A549 (cell line): ENCODE measurements around the gene TES. TPM values are rescaled to one million over a fixed set of nuclear protein-coding genes. Genes with fewer than 3 reads are reported as not detected.

Experiments
- ATAC-seq, 2 experiments: fragments of 200-7000 bp in 1 of 2; fragments of >200 bp in 1 of 2; cut with Nextera tagmentation in 1 of 2; cut with Tn5 transposase in 1 of 2; 3 replicates each; pipeline versions ENCODE4 v1.8.0 to v1.9.1; 2018 to 2020; ENCODE audit warnings: mild to moderate bottlenecking in 1 of 2, moderate library complexity in 1 of 2
- CTCF ChIA-PET: fragments of 300-600 bp; sonication (Branson Sonifier 250); formaldehyde crosslinking; extraction: SDS; loops from one replicate; lab custom pipeline; 2021; ENCODE audit warnings: antibody characterized with exemption, inconsistent platforms; lab: Yijun Ruan, JAX
- POLR2A ChIA-PET: fragments of 350-600 bp; formaldehyde crosslinking; extraction: SDS; loops from one replicate; lab custom pipeline; 2021; ENCODE audit warnings: antibody characterized with exemption, inconsistent platforms; lab: Yijun Ruan, JAX
- DNase-seq, 2 experiments: peaks; one replicate each; pipeline versions ENCODE4 v3.0.0 to v3.0.0-alpha.2; 2011 to 2016; ENCODE audit warnings: low read depth in 1 of 2, low spot score in 1 of 2
- FAIRE-seq: peaks from 2 replicates; lab custom pipeline; 2011; peaks lifted over from hg19 to GRCh38; lab: Jason Lieb, UNC
- H3K27ac ChIP-seq, 2 experiments: fragments of >200 bp; sonication (Bioruptor Twin); formaldehyde crosslinking; 3 replicates each; pipeline ENCODE4 v1.5.1; 2016 to 2017
- H3K4me1 ChIP-seq: fragments of >200 bp; sonication (Bioruptor Twin); formaldehyde crosslinking; 3 replicates; pipeline ENCODE4 v1.6.1; 2016
- H3K4me2 ChIP-seq: fragments of >200 bp; sonication (Bioruptor Twin); formaldehyde crosslinking; 3 replicates; pipeline ENCODE4 v1.6.1; 2016
- H3K4me3 ChIP-seq: fragments of >200 bp; sonication (Bioruptor Twin); formaldehyde crosslinking; 3 replicates; pipeline ENCODE4 v1.5.1; 2016
- H3K9me3 ChIP-seq: fragments of >200 bp; sonication (Bioruptor Twin); formaldehyde crosslinking; 3 replicates; pipeline ENCODE4 v1.6.1; 2016
- BHLHE40 ChIP-seq: IDR thresholded peaks from 2 replicates; pipeline ENCODE4 v1.6.1; 2012; ENCODE audit warnings: low read depth, low read length, inconsistent platforms
- CBX2 ChIP-seq: fragments of 200-600 bp; sonication (generic); IDR thresholded peaks from 2 replicates; pipeline ENCODE4 v1.6.1; 2016; ENCODE audit warnings: low read depth, mild to moderate bottlenecking, borderline replicate concordance
- CEBPB ChIP-seq, 2 experiments: fragments of >200 bp in 1 of 2; sonication (Bioruptor Twin) in 1 of 2; formaldehyde crosslinking in 1 of 2; IDR thresholded peaks; 2 replicates each; pipeline ENCODE4 v1.6.1; 2012 to 2016
- CHD2 ChIP-seq: fragments of 150-350 bp; IDR thresholded peaks from 2 replicates; pipeline ENCODE4 v1.6.1; 2014; ENCODE audit warnings: low read length; ENCODE audit not compliant: partially characterized antibody
- EHMT2 ChIP-seq: fragments of 200-600 bp; sonication (generic); IDR thresholded peaks from 2 replicates; pipeline ENCODE4 v1.6.1; 2016; ENCODE audit warnings: antibody characterized with exemption, low read depth, mild to moderate bottlenecking, moderate library complexity
- FOSB ChIP-seq: fragments of 250-450 bp; sonication (Bioruptor Pico); IDR thresholded peaks from 2 replicates; pipeline ENCODE4 v1.5.0; 2020; ENCODE audit warnings: mild to moderate bottlenecking, moderate library complexity
- FOSL2 ChIP-seq, 2 experiments: fragments of 450-650 bp in 1 of 2; fragments of >200 bp in 1 of 2; sonication (Bioruptor Twin) in 1 of 2; formaldehyde crosslinking; IDR thresholded peaks; 2 replicates each; pipeline versions ENCODE4 v1.5.0 to v1.6.1; 2016 to 2020; ENCODE audit warnings: mild to moderate bottlenecking in 1 of 2, moderate library complexity in 1 of 2
- FOXS1 ChIP-seq: fragments of 250-450 bp; sonication (Bioruptor Pico); IDR thresholded peaks from 2 replicates; pipeline ENCODE4 v1.5.0; 2020; ENCODE audit warnings: mild to moderate bottlenecking, moderate library complexity
- HEYL ChIP-seq: fragments of 250-450 bp; sonication (Bioruptor Pico); IDR thresholded peaks from 2 replicates; pipeline ENCODE4 v1.8.0; 2021; ENCODE audit warnings: mild to moderate bottlenecking, moderate library complexity
- HOXA7 ChIP-seq: fragments of 250-450 bp; sonication (Bioruptor Pico); IDR thresholded peaks from 2 replicates; pipeline ENCODE4 v1.5.0; 2020; ENCODE audit warnings: mild to moderate bottlenecking, moderate library complexity
- HOXB13 ChIP-seq: fragments of 250-450 bp; sonication (Bioruptor Pico); IDR thresholded peaks from 2 replicates; pipeline ENCODE4 v1.5.0; 2020; ENCODE audit warnings: low read depth, mild to moderate bottlenecking, moderate library complexity
- JUNB ChIP-seq: fragments of >200 bp; sonication (Bioruptor Twin); formaldehyde crosslinking; IDR thresholded peaks from 2 replicates; pipeline ENCODE4 v1.6.1; 2016
- KDM1A ChIP-seq: fragments of 200-600 bp; sonication (generic); IDR thresholded peaks from 2 replicates; pipeline ENCODE4 v1.6.1; 2016; ENCODE audit warnings: low read depth, mild to moderate bottlenecking
- KDM5A ChIP-seq: fragments of 200-600 bp; sonication (generic); IDR thresholded peaks from 2 replicates; pipeline ENCODE4 v1.6.1; 2016; ENCODE audit warnings: antibody characterized with exemption, mild to moderate bottlenecking
- MAZ ChIP-seq: fragments of 150-350 bp; IDR thresholded peaks from 2 replicates; pipeline ENCODE4 v1.6.1; 2014; ENCODE audit warnings: antibody characterized with exemption, low read depth, low read length, borderline replicate concordance
- NPAS2 ChIP-seq: fragments of 250-450 bp; sonication (Bioruptor Pico); IDR thresholded peaks from 2 replicates; pipeline ENCODE4 v1.8.0; 2022; ENCODE audit warnings: mild to moderate bottlenecking, moderate library complexity, borderline replicate concordance
- POLR2A ChIP-seq: IDR thresholded peaks from 2 replicates; pipeline ENCODE4 v1.6.1; 2012; ENCODE audit warnings: mild to moderate bottlenecking, low read length
- RARB ChIP-seq: fragments of 250-450 bp; sonication (Bioruptor Pico); IDR thresholded peaks from 2 replicates; pipeline ENCODE4 v1.8.0; 2021; ENCODE audit warnings: mild to moderate bottlenecking, moderate library complexity
- SREBF2 ChIP-seq: fragments of 450-650 bp; IDR thresholded peaks from 2 replicates; pipeline ENCODE4 v1.6.1; 2014; ENCODE audit warnings: mild to moderate bottlenecking, moderate library complexity
- ZFP36 ChIP-seq: fragments of 450-650 bp; IDR thresholded peaks from 2 replicates; pipeline ENCODE4 v1.6.1; 2014; ENCODE audit warnings: borderline replicate concordance; ENCODE audit not compliant: partially characterized antibody
- ZSCAN20 ChIP-seq: fragments of 250-450 bp; sonication (Bioruptor Pico); IDR thresholded peaks from 2 replicates; pipeline ENCODE4 v1.8.0; 2022; ENCODE audit warnings: mild to moderate bottlenecking, moderate library complexity
- WGBS: methylation state at CpG from one replicate; pipeline ENCODE4 v1.1.6; 2017; ENCODE audit errors: missing lambda C conversion rate; 5-methylcytosine and 5-hydroxymethylcytosine counted together
- polyA plus RNA-seq, 4 experiments: library from polyadenylated mRNA; depleted of rRNA in 3 of 4; stranded (reverse); fragments of >200 nt; fragmentation: RNase III in 1 of 4; extraction: RNeasy Plus Mini Kit Qiagen cat#74134 plus additional on column Dnase treatment in 1 of 4; gene quantifications; 2 replicates in 3 of 4; 3 replicates in 1 of 4; pipeline ENCODE4 v1.2.3, GENCODE V29; 2011 to 2017
- TF ChIP-seq, protein P1 (sequence below): fragments of >200 bp; sonication (Bioruptor Twin); formaldehyde crosslinking; IDR thresholded peaks from 3 replicates; pipeline ENCODE4 v1.5.1; 2016
- TF ChIP-seq, protein P2 (sequence below): fragments of >200 bp; sonication (Bioruptor Twin); formaldehyde crosslinking; IDR thresholded peaks from 2 replicates; pipeline ENCODE4 v1.6.1; 2016
- TF ChIP-seq, protein P3 (sequence below): IDR thresholded peaks from 2 replicates; pipeline ENCODE4 v1.6.1; 2012
- TF ChIP-seq, protein P4 (sequence below): fragments of 250-450 bp; sonication (Bioruptor Pico); IDR thresholded peaks from 2 replicates; pipeline ENCODE4 v1.5.0; 2021; ENCODE audit warnings: mild to moderate bottlenecking, moderate library complexity, borderline replicate concordance
- TF ChIP-seq, protein P5 (sequence below): fragments of >200 bp; sonication (Bioruptor Twin); formaldehyde crosslinking; IDR thresholded peaks from 3 replicates; pipeline ENCODE4 v1.6.1; 2016

Gene TES
- polyA plus RNA-seq, 2 of the 4 experiments (the other 2 are of a cell fraction): 45.9 to 134 TPM

DNA sequence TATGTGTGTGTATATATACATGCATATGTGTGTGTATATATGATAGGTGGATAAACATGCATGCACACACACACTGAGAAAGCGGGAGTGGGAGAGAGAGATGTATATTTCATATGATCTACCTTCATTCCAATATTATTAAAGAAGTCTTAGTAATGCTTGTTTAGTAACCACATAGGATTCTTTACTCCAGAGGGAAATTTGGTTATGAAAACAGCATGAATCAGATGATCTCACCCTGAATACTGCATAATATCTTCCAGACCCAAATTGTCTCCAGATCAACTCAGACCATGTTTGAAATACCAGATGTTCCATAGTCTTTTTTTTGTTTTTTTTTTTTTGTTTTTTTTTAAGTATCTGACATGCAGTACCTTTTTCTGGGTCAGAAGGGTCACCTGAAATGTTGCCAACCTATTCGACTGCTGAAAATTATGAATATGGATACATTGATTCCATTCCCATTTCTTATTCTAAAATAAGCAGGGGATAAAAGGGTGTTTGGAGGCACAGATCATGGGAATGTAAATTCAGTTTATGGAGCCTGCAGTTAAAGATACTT is 17.4 kb downstream of the TES start:
- peaks cover 84% of the 10 kb centered on the region for H3K4me1 ChIP-seq
- peak overlapping the region; percentile 40 for H3K4me2 ChIP-seq
- DNase-seq: no peak
- peak; percentile 35 to 36; a peak in 3 of 6 replicates for ATAC-seq
- H3K4me3 ChIP-seq: no peak overlapping the region
- ChIA-PET CTCF (interaction anchor here (1.4 to 16.2 kb wide), 3 partner anchors 22 to 54 kb away, joined by 3 to 385 read pairs (median 3); no protein-coding TSS in a partner anchor), POLR2A (no interaction called here)
- no peak overlapping the region for H3K27ac ChIP-seq
- no peaks in the 10 kb centered on the region for H3K9me3 ChIP-seq
- TF ChIP-seq, protein P1, sequence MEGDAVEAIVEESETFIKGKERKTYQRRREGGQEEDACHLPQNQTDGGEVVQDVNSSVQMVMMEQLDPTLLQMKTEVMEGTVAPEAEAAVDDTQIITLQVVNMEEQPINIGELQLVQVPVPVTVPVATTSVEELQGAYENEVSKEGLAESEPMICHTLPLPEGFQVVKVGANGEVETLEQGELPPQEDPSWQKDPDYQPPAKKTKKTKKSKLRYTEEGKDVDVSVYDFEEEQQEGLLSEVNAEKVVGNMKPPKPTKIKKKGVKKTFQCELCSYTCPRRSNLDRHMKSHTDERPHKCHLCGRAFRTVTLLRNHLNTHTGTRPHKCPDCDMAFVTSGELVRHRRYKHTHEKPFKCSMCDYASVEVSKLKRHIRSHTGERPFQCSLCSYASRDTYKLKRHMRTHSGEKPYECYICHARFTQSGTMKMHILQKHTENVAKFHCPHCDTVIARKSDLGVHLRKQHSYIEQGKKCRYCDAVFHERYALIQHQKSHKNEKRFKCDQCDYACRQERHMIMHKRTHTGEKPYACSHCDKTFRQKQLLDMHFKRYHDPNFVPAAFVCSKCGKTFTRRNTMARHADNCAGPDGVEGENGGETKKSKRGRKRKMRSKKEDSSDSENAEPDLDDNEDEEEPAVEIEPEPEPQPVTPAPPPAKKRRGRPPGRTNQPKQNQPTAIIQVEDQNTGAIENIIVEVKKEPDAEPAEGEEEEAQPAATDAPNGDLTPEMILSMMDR: no peak
- no peak for TF ChIP-seq KDM5A
- TF ChIP-seq RARB (CRISPR knock-in tag): no peak
- no peak for TF ChIP-seq ZSCAN20 (CRISPR knock-in tag)
- TF ChIP-seq FOSL2 (IDR thresholded peaks at IDR 0.05): no peak
- TF ChIP-seq FOSL2 (CRISPR knock-in tag; IDR thresholded peaks at IDR 0.05): peak; percentile 34; the same call in 1 of the 2 replicates
- TF ChIP-seq, protein P2, sequence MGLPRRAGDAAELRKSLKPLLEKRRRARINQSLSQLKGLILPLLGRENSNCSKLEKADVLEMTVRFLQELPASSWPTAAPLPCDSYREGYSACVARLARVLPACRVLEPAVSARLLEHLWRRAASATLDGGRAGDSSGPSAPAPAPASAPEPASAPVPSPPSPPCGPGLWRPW: no peak
- TF ChIP-seq JUNB: 0 out of 2 replicates have a peak, but pooled peaks have one; percentile 15
- no peak for TF ChIP-seq EHMT2
- TF ChIP-seq, protein P3, sequence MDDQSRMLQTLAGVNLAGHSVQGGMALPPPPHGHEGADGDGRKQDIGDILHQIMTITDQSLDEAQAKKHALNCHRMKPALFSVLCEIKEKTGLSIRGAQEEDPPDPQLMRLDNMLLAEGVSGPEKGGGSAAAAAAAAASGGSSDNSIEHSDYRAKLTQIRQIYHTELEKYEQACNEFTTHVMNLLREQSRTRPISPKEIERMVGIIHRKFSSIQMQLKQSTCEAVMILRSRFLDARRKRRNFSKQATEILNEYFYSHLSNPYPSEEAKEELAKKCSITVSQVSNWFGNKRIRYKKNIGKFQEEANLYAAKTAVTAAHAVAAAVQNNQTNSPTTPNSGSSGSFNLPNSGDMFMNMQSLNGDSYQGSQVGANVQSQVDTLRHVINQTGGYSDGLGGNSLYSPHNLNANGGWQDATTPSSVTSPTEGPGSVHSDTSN: no peak
- no peak for FAIRE-seq
- 36% methylated on average over 2 of the region's 2 CpGs for WGBS

- WGBS: 86% methylated on average over 5 of the region's 5 CpGs
- POLR2A ChIA-PET: no interaction called here
Observed at GRCh38 chr7:116228241-116228640, 17.9 kb downstream of the TES start.

DNA sequence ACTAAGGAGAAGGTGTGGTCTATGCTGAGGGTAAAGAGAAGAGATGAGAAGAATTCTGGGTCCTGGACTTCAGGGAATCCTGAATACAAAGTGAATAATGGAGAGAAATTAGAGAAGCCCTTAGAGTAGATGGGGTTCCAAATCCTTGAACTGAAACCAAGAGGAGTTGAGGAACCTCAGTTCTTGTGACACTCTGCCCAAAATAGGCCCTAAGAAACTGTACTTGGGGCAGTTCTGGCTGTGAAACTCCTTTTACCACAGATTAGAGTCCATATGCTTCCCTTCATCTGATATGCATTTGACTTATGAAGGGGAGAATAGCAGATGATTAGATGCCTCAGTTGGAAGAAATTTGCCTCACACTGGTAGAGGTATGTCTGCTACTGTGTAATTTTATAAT is 19.0 kb downstream of the TES start:
- ATAC-seq: no peak
- POLR2A ChIA-PET: no interaction called here

More at GRCh38 chr7:116228241-116228640, 17.9 kb downstream of the TES start:
- TF ChIP-seq HEYL (no peak), KDM5A (no peak)
- Histone ChIP-seq H3K9me3 (no peaks in the 10 kb centered on the region), H3K27ac (no peak overlapping the region), H3K4me3 (no peak overlapping the region), H3K4me1 (peaks cover 84% of the 10 kb centered on the region), H3K4me2 (peak overlapping the region; percentile 40)
- no peak for FAIRE-seq
- no peak for ATAC-seq
- no peak for DNase-seq
- CTCF ChIA-PET: interaction anchor here (1.4 to 16.2 kb wide), 3 partner anchors 21 to 55 kb away, joined by 3 to 385 read pairs (median 3); no protein-coding TSS in a partner anchor

More for the DNA sequence above, 19.0 kb downstream of the TES start:
- CTCF ChIA-PET: interaction anchor here (1.4 to 16.2 kb wide), 3 partner anchors 20 to 56 kb away, joined by 3 to 385 read pairs (median 3); no protein-coding TSS in a partner anchor
- H3K27ac ChIP-seq: peak overlapping the region in 1 of 2 experiments; percentile 3; a peak in 1 of 6 replicates
- no peak overlapping the region for H3K4me3 ChIP-seq
- TF ChIP-seq NPAS2 (CRISPR knock-in tag) (no peak), FOSL2 (IDR thresholded peaks at IDR 0.05) (no peak), FOSL2 (CRISPR knock-in tag; IDR thresholded peaks at IDR 0.05) (no peak), CEBPB (IDR thresholded peaks at IDR 0.05) (no peak), FOSB (CRISPR knock-in tag) (no peak), MAZ (no peak), SREBF2 (no peak), POLR2A (no peak), FOXS1 (CRISPR knock-in tag) (no peak), RARB (CRISPR knock-in tag) (no peak), ZFP36 (no peak), HOXA7 (no peak), CBX2 (no peak), KDM1A (no peak), BHLHE40 (no peak), CHD2 (no peak), KDM5A (no peak), HOXB13 (no peak)
- TF ChIP-seq, protein P2: no peak
- TF ChIP-seq, protein P4, sequence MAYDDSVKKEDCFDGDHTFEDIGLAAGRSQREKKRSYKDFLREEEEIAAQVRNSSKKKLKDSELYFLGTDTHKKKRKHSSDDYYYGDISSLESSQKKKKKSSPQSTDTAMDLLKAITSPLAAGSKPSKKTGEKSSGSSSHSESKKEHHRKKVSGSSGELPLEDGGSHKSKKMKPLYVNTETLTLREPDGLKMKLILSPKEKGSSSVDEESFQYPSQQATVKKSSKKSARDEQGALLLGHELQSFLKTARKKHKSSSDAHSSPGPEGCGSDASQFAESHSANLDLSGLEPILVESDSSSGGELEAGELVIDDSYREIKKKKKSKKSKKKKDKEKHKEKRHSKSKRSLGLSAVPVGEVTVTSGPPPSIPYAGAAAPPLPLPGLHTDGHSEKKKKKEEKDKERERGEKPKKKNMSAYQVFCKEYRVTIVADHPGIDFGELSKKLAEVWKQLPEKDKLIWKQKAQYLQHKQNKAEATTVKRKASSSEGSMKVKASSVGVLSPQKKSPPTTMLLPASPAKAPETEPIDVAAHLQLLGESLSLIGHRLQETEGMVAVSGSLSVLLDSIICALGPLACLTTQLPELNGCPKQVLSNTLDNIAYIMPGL (CRISPR knock-in tag): no peak
- TF ChIP-seq, protein P5, sequence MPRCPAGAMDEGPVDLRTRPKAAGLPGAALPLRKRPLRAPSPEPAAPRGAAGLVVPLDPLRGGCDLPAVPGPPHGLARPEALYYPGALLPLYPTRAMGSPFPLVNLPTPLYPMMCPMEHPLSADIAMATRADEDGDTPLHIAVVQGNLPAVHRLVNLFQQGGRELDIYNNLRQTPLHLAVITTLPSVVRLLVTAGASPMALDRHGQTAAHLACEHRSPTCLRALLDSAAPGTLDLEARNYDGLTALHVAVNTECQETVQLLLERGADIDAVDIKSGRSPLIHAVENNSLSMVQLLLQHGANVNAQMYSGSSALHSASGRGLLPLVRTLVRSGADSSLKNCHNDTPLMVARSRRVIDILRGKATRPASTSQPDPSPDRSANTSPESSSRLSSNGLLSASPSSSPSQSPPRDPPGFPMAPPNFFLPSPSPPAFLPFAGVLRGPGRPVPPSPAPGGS: no peak
- DNase-seq (no peak), FAIRE-seq (no peak)
- H3K9me3 ChIP-seq: no peaks in the 10 kb centered on the region
- 0 out of 3 replicates have a peak overlapping the region, but pooled peaks have one; percentile 6 for H3K4me2 ChIP-seq
- H3K4me1 ChIP-seq: peaks cover 73% of the 10 kb centered on the region
